Lower lobe of right lung (tissue), 2 donors: ENCODE data around the gene PRIM2. TPM values are rescaled to one million over a fixed set of nuclear protein-coding genes. Genes with fewer than 3 reads are reported as not detected.
"Not testable (repeated sequence)": the region's sequence is repeated elsewhere in the genome, so short reads cannot be mapped to it uniquely, and the experiment has no call there.

Source experiments
- ATAC-seq, 2 donors: fragments of 200-7000 bp; cut with Tn5 transposase; one replicate each; pipeline ENCODE4 v1.9.1; 2020 to 2022; ENCODE audit warnings: mild to moderate bottlenecking in 2 of 2, moderate library complexity in 2 of 2
- DNase-seq: peaks from one replicate; pipeline ENCODE4 v3.0.0-alpha.2; 2020
- H3K27ac ChIP-seq: fragments of 200-600 bp; one replicate; pipeline ENCODE4 v1.8.0; 2022
- H3K27me3 ChIP-seq: fragments of 200-600 bp; one replicate; pipeline ENCODE4 v1.8.0; 2022; ENCODE audit warnings: low read depth
- H3K36me3 ChIP-seq: fragments of 200-600 bp; one replicate; pipeline ENCODE4 v1.8.0; 2022; ENCODE audit warnings: mild to moderate bottlenecking
- H3K4me1 ChIP-seq: fragments of 200-600 bp; one replicate; pipeline ENCODE4 v1.8.0; 2022
- H3K4me3 ChIP-seq: fragments of 200-600 bp; one replicate; pipeline ENCODE4 v1.8.0; 2022; ENCODE audit warnings: mild to moderate bottlenecking
- H3K9me3 ChIP-seq: fragments of 200-600 bp; one replicate; pipeline ENCODE4 v1.8.0; 2022
- intact Hi-C: fragments of 100-400 bp; cut with DNase I; formaldehyde crosslinking; loops from one replicate; pipeline ENCODE4 v1.11.0; 2022
- long read RNA-seq: library from polyadenylated mRNA; unstranded; transcript quantifications from one replicate; pipeline ENCODE4 v2.0.0, GENCODE V29; 2021
- total RNA-seq: library from RNA; stranded (reverse); fragmentation: NEBNext Ultra II Directional; extraction: Animal tissue kit (Norgen Biotek cat#: 25700); gene quantifications from one replicate; pipeline ENCODE4 v1.2.1, GENCODE V29; 2021
- TF ChIP-seq, protein P1 (sequence below): fragments of 200-600 bp; IDR thresholded peaks from one replicate; pipeline ENCODE4 v1.8.0; 2022; ENCODE audit warnings: antibody characterized with exemption, mild to moderate bottlenecking
- donor health status: DM: no; HTN: yes; CAD: no; lungs with severe emphysema.

The PRIM2 gene, protein sequence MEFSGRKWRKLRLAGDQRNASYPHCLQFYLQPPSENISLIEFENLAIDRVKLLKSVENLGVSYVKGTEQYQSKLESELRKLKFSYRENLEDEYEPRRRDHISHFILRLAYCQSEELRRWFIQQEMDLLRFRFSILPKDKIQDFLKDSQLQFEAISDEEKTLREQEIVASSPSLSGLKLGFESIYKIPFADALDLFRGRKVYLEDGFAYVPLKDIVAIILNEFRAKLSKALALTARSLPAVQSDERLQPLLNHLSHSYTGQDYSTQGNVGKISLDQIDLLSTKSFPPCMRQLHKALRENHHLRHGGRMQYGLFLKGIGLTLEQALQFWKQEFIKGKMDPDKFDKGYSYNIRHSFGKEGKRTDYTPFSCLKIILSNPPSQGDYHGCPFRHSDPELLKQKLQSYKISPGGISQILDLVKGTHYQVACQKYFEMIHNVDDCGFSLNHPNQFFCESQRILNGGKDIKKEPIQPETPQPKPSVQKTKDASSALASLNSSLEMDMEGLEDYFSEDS
- 9.1 TPM for total RNA-seq
- long read RNA-seq, partial matches to known transcripts: 1 of 4 reads
- long read RNA-seq, other reads (novel, unspliced or antisense): 2 of 4 reads

DNA sequence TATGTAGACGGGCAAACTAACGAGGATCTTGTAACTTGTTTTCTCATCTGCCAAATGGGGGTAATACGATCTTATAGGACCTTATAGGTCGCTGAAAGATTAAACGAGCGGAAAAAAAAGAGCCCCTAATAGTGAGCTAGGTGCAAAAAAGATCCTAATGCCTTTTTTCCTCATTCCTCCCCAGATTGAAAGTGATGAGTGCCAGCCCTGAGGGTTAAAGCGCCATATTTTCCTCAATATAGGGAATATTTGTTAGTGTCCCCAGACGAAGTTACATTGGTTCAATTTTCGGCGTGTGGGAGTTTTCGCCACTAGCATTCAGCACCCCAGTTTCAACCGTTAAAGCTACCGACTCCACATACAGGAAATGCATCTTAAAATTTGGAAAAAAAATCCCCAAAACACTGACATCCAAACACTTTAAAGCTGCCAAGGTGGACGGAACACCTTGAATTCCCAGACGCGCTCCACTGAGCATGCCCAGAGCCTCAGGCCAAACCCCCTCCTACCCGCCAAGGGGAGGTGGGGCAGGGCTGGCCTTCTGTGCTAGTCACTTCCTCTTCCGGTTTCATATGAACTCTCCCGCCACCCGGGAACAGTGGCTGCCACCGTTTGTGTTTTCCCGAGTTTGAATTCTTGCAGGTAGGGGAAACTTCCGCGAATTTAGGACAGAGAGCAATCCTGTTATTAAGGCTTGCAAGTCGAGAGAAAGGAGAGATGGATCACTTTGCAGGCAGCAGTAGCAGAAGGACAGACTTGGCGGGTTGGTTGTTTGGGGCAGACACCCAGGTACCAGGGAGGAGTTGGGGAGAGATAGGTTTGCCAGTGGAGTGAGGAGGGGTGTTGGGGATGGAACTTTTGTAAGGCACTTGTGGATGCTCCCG lies at the start of gene PRIM2:
Gene PRIM2, plus strand, starts transcription at position 571 of the 884 bp plus-strand sequence. CDS start 816 bp downstream, outside the sequence.
- ATAC-seq (peak; percentile 97 to 99), DNase-seq (peak; percentile 90)
- intact Hi-C loops: no loop called here
- Histone ChIP-seq H3K36me3 (peaks cover 30% of the 10 kb centered on the region), H3K4me3 (peak within 1 kb of the TSS; percentile 74), H3K27ac (peak within 1 kb of the TSS; percentile 66), H3K4me1 (peaks cover 13% of the 10 kb centered on the region), H3K27me3 (no peaks in the 10 kb centered on the region), H3K9me3 (no peaks in the 10 kb centered on the region)
- TF ChIP-seq, protein P1, sequence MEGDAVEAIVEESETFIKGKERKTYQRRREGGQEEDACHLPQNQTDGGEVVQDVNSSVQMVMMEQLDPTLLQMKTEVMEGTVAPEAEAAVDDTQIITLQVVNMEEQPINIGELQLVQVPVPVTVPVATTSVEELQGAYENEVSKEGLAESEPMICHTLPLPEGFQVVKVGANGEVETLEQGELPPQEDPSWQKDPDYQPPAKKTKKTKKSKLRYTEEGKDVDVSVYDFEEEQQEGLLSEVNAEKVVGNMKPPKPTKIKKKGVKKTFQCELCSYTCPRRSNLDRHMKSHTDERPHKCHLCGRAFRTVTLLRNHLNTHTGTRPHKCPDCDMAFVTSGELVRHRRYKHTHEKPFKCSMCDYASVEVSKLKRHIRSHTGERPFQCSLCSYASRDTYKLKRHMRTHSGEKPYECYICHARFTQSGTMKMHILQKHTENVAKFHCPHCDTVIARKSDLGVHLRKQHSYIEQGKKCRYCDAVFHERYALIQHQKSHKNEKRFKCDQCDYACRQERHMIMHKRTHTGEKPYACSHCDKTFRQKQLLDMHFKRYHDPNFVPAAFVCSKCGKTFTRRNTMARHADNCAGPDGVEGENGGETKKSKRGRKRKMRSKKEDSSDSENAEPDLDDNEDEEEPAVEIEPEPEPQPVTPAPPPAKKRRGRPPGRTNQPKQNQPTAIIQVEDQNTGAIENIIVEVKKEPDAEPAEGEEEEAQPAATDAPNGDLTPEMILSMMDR: no peak

DNA sequence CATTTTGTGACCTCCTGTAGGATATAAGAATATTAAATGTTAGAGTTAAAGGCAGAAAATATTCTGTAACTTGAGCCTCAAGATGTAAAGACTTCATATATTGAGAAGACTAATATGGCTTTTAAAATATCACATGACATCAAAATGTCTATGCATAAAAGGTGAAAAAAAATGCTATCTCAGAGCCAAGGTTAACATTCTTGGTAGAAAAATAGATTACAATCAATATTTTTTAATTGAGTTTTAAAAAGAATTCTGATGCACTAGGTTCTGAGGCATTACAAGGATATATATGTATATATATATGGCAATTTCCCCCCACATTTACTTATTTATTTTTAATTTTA lies 49.2 kb upstream of the PRIM2 start:
- no peaks in the 10 kb centered on the region for H3K27me3 ChIP-seq
- DNase-seq (no peak), ATAC-seq (no peak)
- intact Hi-C loops: no loop called here
- TF ChIP-seq, protein P1: no peak
- H3K9me3 ChIP-seq: no peaks in the 10 kb centered on the region
- H3K36me3 ChIP-seq: no peaks in the 10 kb centered on the region
- no peak overlapping the region for H3K4me3 ChIP-seq
- no peak overlapping the region for H3K27ac ChIP-seq
- no peaks in the 10 kb centered on the region for H3K4me1 ChIP-seq

DNA sequence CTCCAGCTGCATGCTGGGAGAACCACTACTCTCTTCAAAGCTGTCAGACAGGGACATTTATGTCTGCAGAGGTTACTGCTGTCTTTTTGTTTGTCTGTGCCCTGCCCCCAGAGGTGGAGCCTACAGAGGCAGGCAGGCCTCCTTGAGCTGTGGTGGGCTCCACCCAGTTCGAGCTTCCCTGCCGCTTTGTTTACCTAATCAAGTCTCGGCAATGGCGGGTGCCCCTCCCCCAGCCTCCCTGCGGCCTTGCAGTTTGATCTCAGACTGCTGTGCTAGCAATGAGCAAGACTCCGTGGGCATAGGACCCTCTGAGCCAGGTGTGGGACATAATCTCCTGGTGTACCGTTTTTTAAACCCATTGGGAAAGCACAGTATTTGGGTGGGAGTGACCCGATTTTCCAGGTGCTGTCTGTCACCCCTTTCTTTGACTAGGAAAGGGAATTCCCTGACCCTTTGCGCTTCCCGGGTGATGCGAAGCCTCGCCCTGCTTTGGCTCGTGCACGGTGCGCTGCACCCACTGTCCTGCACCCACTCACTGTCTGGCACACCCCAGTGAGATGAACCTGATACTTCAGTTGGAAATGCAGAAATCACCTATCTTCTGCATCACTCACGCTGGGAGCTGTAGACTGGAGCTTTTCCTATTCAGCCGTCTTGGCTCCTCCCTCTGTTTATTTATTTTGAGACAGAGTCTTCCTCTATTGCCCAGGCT lies 43.2 kb upstream of the PRIM2 start:
- H3K4me3 ChIP-seq, H3K9me3 ChIP-seq, intact Hi-C loops, H3K27ac ChIP-seq, H3K27me3 ChIP-seq, DNase-seq, H3K36me3 ChIP-seq, H3K4me1 ChIP-seq, ATAC-seq: not testable (repeated sequence)

DNA sequence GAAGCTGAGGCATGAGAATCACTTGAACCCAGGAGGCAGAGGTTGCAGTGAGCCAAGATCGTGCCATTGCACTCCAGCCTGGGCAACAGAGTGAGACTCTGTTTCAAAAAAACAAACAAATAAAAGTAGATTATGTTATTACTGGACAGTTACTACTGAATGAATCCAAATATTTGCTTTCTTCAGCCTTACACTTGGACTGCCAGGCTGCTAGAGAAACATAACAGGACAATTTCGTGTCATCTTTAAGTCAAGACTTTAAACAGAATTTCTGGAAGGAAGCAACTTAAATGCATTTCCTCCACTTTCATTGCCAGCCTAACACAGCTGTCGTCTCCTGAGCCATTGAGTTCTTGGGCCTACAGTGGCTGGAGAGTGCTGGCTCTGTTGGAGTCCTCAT lies 42.0 kb upstream of the PRIM2 start:
- TF ChIP-seq, protein P1: no peak
- DNase-seq: no peak
- Histone ChIP-seq H3K9me3 (no peaks in the 10 kb centered on the region), H3K4me1 (no peaks in the 10 kb centered on the region), H3K4me3 (no peak overlapping the region), H3K27me3 (no peaks in the 10 kb centered on the region), H3K36me3 (no peaks in the 10 kb centered on the region), H3K27ac (no peak overlapping the region)
- ATAC-seq: no peak
- intact Hi-C loops: no loop called here

DNA sequence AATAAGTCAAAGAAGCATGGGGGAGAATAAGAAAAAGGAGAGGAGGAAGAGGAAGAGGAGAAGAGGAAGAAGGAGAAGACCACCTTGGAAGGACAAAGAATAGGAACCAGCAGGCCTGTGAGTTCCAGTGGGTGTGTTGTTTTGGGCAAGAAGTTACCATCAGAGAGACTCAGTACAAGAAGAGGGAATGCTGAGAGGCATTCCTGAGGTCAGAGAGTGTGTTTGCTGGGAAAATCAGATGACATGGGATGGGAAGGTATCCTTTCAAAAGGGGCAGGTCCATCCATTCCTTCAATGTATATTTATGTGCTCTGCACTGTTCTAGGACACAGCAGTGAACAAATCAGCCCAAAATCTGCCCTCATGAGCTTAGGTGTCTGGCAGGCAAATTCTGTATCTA lies 40.5 kb upstream of the PRIM2 start:
- Histone ChIP-seq H3K27me3 (no peaks in the 10 kb centered on the region), H3K27ac (no peak overlapping the region), H3K9me3 (no peaks in the 10 kb centered on the region), H3K4me3 (no peak overlapping the region), H3K36me3 (no peaks in the 10 kb centered on the region), H3K4me1 (no peaks in the 10 kb centered on the region)
- intact Hi-C loops: no loop called here
- peak in 1 of 2 donors; percentile 48 for ATAC-seq
- TF ChIP-seq, protein P1: no peak
- no peak for DNase-seq
